Panc1 (cell line): ENCODE results near the gene FOXB2. TPM values are rescaled to one million over a fixed set of nuclear protein-coding genes. Genes with fewer than 3 reads are reported as not detected.

Source experiments
- ATAC-seq: fragments of 200-7000 bp; cut with Tn5 transposase; 2 replicates; pipeline ENCODE4 v1.9.1; 2020; ENCODE audit warnings: mild to moderate bottlenecking, moderate library complexity
- BruUV-seq: library from RNA; stranded (reverse); fragments of 400-500 nt; replicated peaks from 2 replicates; lab custom pipeline; 2021; lab: Mats Ljungman, UMichigan
- CTCF ChIA-PET: fragments of 300-600 bp; sonication (Branson Sonifier 250); formaldehyde crosslinking; loops from one replicate; lab custom pipeline; 2022; ENCODE audit warnings: antibody characterized with exemption; lab: Charles Lee
- POLR2A ChIA-PET: fragments of 300-600 bp; sonication (Branson Sonifier 250); formaldehyde crosslinking; loops from one replicate; lab custom pipeline; 2022; ENCODE audit warnings: antibody characterized with exemption; lab: Charles Lee
- DNase-seq: peaks from one replicate; pipeline ENCODE4 v3.0.0-alpha.2; 2010; ENCODE audit warnings: low read depth, low spot score
- H3K27ac ChIP-seq: 2 replicates; pipeline ENCODE4 v1.5.1; 2011; ENCODE audit warnings: mild to moderate bottlenecking, low read length, inconsistent platforms
- H3K27me3 ChIP-seq: fragments of 200-500 bp; sonication (Bioruptor generic); 2 replicates; pipeline ENCODE4 v1.6.0; 2014; ENCODE audit warnings: low read length, inconsistent platforms; ENCODE audit not compliant: control insufficient read depth, insufficient read depth
- H3K36me3 ChIP-seq: fragments of 200-500 bp; sonication (Bioruptor generic); 2 replicates; pipeline ENCODE4 v1.5.1; 2014; ENCODE audit warnings: inconsistent platforms, mild to moderate bottlenecking, low read length, moderate library complexity; ENCODE audit not compliant: control insufficient read depth, insufficient read depth
- H3K4me1 ChIP-seq: 2 replicates; pipeline ENCODE4 v1.5.1; 2011; ENCODE audit warnings: inconsistent platforms, mild to moderate bottlenecking, low read length, moderate library complexity; ENCODE audit not compliant: control insufficient read depth, insufficient read depth
- H3K4me3 ChIP-seq, 2 experiments: 2 replicates each; pipeline ENCODE4 v1.5.1; 2011 to 2012; ENCODE audit warnings: low read depth in 2 of 2, low read length in 2 of 2, mild to moderate bottlenecking in 2 of 2, inconsistent platforms in 1 of 2, moderate library complexity in 1 of 2
- H3K9me3 ChIP-seq: fragments of 200-500 bp; sonication (Bioruptor generic); 2 replicates; pipeline ENCODE4 v1.5.1; 2014; ENCODE audit warnings: low read depth, mild to moderate bottlenecking, inconsistent platforms, low read length, moderate library complexity; ENCODE audit not compliant: control insufficient read depth, insufficient read depth
- POLR2AphosphoS5 ChIP-seq: IDR thresholded peaks from 2 replicates; pipeline ENCODE4 v1.6.1; 2012; ENCODE audit warnings: mild to moderate bottlenecking, low read depth, low read length, moderate library complexity
- SIN3A ChIP-seq: IDR thresholded peaks from 2 replicates; pipeline ENCODE4 v1.6.1; 2012; ENCODE audit warnings: low read depth, mild to moderate bottlenecking, low read length, moderate library complexity, borderline replicate concordance; ENCODE audit not compliant: insufficient read depth
- TCF7L2 ChIP-seq: IDR thresholded peaks from 2 replicates; pipeline ENCODE4 v1.6.1; 2011; ENCODE audit warnings: mild to moderate bottlenecking, low read depth, low read length, inconsistent platforms
- in situ Hi-C: cut with HindIII; loops from 2 replicates; pipeline ENCODE4 v1.10.0; 2016; ENCODE audit warnings: low sequenced_read_pairs, low pct_unique_long_range_greater_than_20kb
- intact Hi-C: fragments of 100-400 bp; cut with micrococcal nuclease; formaldehyde crosslinking; loops from one replicate; pipeline ENCODE4 v1.10.0; 2022; ENCODE audit not compliant: unreplicated experiment
- total RNA-seq: library from RNA; stranded (reverse); gene quantifications from one replicate; pipeline ENCODE4 v1.2.1, GENCODE V29; 2021; ENCODE audit not compliant: unreplicated experiment
- TF ChIP-seq, protein P1 (sequence below), 2 experiments: IDR thresholded peaks; 2 replicates each; pipeline ENCODE4 v1.6.1; 2011 to 2012; ENCODE audit warnings: low read depth in 2 of 2, control low read depth in 1 of 2, low read length in 1 of 2, mild to moderate bottlenecking in 1 of 2, moderate library complexity in 1 of 2; ENCODE audit not compliant: insufficient read depth in 1 of 2
- TF ChIP-seq, protein P2 (sequence below): fragments of 450-650 bp; IDR thresholded peaks from 2 replicates; pipeline ENCODE4 v1.5.1; 2017; ENCODE audit warnings: mild to moderate bottlenecking

Gene FOXB2
- total RNA-seq, 1 experiment from 2014 or later, result not detected

DNA sequence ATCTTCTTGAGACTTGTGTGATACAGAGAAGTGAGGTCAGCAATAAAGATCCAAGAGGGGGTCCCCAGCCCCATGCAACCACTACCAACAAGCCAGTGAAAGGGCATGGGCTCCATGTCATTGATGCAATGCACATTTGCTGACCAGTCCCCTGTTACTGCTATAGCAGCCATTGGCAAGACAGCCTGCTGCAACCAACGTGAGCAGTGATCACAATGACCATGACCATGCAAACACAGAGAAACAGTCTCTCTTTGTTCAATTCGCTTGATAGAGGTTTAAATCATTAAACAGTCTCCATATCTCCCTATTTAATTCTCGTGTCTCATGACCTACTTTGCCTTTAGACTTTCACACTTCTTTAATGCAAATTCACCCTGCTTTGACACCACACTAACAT, 30.0 kb upstream of the FOXB2 start:
- Histone ChIP-seq H3K36me3 (no peaks in the 10 kb centered on the region), H3K4me3 (no peak overlapping the region), H3K27me3 (no peaks in the 10 kb centered on the region), H3K9me3 (no peaks in the 10 kb centered on the region), H3K4me1 (no peaks in the 10 kb centered on the region), H3K27ac (no peak overlapping the region)
- ChIA-PET POLR2A (no interaction called here), CTCF (no interaction called here)
- in situ Hi-C loops, result no loop called here
- TF ChIP-seq SIN3A (no peak), TCF7L2 (no peak), POLR2AphosphoS5 (no peak)
- TF ChIP-seq, protein P1, sequence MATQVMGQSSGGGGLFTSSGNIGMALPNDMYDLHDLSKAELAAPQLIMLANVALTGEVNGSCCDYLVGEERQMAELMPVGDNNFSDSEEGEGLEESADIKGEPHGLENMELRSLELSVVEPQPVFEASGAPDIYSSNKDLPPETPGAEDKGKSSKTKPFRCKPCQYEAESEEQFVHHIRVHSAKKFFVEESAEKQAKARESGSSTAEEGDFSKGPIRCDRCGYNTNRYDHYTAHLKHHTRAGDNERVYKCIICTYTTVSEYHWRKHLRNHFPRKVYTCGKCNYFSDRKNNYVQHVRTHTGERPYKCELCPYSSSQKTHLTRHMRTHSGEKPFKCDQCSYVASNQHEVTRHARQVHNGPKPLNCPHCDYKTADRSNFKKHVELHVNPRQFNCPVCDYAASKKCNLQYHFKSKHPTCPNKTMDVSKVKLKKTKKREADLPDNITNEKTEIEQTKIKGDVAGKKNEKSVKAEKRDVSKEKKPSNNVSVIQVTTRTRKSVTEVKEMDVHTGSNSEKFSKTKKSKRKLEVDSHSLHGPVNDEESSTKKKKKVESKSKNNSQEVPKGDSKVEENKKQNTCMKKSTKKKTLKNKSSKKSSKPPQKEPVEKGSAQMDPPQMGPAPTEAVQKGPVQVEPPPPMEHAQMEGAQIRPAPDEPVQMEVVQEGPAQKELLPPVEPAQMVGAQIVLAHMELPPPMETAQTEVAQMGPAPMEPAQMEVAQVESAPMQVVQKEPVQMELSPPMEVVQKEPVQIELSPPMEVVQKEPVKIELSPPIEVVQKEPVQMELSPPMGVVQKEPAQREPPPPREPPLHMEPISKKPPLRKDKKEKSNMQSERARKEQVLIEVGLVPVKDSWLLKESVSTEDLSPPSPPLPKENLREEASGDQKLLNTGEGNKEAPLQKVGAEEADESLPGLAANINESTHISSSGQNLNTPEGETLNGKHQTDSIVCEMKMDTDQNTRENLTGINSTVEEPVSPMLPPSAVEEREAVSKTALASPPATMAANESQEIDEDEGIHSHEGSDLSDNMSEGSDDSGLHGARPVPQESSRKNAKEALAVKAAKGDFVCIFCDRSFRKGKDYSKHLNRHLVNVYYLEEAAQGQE (IDR thresholded peaks at IDR 0.05; ENCODE audit: insufficient read depth in 1 of 2, low read depth in 2 of 2, low read length in 1 of 2), result no peak
- TF ChIP-seq, protein P2, sequence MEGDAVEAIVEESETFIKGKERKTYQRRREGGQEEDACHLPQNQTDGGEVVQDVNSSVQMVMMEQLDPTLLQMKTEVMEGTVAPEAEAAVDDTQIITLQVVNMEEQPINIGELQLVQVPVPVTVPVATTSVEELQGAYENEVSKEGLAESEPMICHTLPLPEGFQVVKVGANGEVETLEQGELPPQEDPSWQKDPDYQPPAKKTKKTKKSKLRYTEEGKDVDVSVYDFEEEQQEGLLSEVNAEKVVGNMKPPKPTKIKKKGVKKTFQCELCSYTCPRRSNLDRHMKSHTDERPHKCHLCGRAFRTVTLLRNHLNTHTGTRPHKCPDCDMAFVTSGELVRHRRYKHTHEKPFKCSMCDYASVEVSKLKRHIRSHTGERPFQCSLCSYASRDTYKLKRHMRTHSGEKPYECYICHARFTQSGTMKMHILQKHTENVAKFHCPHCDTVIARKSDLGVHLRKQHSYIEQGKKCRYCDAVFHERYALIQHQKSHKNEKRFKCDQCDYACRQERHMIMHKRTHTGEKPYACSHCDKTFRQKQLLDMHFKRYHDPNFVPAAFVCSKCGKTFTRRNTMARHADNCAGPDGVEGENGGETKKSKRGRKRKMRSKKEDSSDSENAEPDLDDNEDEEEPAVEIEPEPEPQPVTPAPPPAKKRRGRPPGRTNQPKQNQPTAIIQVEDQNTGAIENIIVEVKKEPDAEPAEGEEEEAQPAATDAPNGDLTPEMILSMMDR, result no peak
- ATAC-seq (no peak), DNase-seq (no peak)
- intact Hi-C loops, result loop anchor here (5.0 kb wide), 1 partner anchor 232 kb away; no protein-coding TSS in a partner anchor
- no TSS peak for BruUV-seq

DNA sequence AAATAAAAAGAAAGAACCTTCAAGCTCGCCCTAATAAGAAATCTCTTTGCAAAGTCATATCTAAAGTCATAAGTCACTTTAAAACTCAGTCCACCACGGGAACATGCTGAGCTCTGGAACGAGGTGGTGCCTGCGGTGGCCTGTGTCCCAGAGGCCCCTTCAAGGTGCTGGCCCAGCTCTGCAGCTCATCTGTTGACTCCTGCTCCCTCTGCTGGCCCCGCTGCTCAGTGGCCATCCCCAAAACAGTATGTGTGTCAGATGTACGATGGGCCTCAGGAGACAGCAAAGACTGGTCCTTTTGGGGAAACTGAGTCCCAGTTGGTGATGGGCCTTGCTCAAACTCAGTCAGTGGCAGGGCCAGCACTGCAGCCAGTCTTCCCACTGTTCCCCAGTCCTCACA, 22.8 kb upstream of the FOXB2 start:
- CTCF ChIA-PET, result interaction anchor here (0.6 to 0.8 kb wide), 4 partner anchors 48 to 1893 kb away, joined by 3 to 5 read pairs (median 4); no protein-coding TSS in a partner anchor

More for the DNA sequence above, 22.8 kb upstream of the FOXB2 start:
- no TSS peak for BruUV-seq
- POLR2A ChIA-PET, result no interaction called here
- Histone ChIP-seq H3K27ac (no peak overlapping the region), H3K4me3 (no peak overlapping the region), H3K36me3 (no peaks in the 10 kb centered on the region), H3K27me3 (no peaks in the 10 kb centered on the region), H3K4me1 (no peaks in the 10 kb centered on the region), H3K9me3 (no peaks in the 10 kb centered on the region)
- no peak for DNase-seq
- in situ Hi-C loops (no loop called here), intact Hi-C loops (no loop called here)
- TF ChIP-seq, protein P2, result peak; percentile 73
- no peak for TF ChIP-seq POLR2AphosphoS5
- peak; percentile 89 for ATAC-seq
